ENCODE results near the gene BPNT1. TPM values are rescaled to one million over a fixed set of nuclear protein-coding genes. Genes with fewer than 3 reads are reported as not detected.

BPNT1 gene
- total RNA-seq, 1 experiment from 2014 or later: 25.2 TPM

DNA sequence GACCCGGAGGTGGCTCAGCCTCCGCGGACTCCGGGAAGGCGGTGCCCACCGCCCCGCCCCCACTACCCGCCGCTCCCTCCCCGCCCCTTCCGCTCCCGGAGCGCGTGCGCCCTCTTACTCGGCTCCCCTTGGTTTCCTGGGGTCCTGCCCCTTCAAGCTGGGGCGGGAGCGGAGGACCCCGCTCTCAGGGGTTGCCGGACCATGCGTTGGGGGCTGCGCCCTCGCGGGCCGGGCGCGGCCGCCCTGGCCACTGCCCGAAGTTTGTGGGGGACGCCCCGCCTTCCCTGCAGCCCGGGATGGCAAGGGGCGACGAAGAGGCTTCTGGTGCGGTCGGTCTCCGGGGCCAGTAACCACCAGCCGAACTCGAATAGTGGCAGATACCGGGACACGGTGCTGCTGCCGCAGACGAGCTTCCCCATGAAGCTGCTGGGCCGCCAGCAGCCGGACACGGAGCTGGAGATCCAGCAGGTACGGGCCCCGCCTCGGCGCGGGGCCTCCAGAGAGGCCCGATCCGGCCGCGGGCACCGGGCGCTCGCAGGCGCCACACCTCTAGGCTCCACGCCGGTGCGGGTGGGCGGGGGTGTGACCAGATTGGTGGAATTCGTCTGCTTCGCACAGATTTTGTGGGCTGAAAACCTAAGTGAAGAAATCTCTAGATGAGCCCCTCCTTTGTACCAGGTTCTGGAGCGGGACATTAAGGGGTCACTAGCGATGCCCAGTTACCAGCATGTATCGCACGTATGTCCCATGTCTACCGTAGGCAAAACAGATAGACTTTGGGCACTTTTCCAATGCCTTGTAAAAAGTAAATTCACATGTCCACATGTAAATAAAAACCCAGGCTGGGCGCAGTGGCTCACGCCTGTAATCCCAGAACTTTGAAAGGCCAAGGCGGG, 4.7 kb upstream of the BPNT1 start, which contains the start of gene IARS2 (continued):
- TF ChIP-seq, protein P1, sequence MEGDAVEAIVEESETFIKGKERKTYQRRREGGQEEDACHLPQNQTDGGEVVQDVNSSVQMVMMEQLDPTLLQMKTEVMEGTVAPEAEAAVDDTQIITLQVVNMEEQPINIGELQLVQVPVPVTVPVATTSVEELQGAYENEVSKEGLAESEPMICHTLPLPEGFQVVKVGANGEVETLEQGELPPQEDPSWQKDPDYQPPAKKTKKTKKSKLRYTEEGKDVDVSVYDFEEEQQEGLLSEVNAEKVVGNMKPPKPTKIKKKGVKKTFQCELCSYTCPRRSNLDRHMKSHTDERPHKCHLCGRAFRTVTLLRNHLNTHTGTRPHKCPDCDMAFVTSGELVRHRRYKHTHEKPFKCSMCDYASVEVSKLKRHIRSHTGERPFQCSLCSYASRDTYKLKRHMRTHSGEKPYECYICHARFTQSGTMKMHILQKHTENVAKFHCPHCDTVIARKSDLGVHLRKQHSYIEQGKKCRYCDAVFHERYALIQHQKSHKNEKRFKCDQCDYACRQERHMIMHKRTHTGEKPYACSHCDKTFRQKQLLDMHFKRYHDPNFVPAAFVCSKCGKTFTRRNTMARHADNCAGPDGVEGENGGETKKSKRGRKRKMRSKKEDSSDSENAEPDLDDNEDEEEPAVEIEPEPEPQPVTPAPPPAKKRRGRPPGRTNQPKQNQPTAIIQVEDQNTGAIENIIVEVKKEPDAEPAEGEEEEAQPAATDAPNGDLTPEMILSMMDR (IDR thresholded peaks at IDR 0.05 in 2 of 3, conservative IDR thresholded peaks at IDR 0.05 in 1 of 3; ENCODE audit: borderline replicate concordance in 1 of 3, insufficient read depth in 1 of 3, low read depth in 2 of 3, low read length in 2 of 3): no peak
- TF ChIP-seq SP1 (IDR thresholded peaks at IDR 0.05; ENCODE audit: low read depth): peak; percentile 75
- no peak for TF ChIP-seq SRF (IDR thresholded peaks at IDR 0.05; ENCODE audit: low read depth)
- no peak for TF ChIP-seq RAD21 (IDR thresholded peaks at IDR 0.05; ENCODE audit: low read depth)
- TF ChIP-seq, protein P2, sequence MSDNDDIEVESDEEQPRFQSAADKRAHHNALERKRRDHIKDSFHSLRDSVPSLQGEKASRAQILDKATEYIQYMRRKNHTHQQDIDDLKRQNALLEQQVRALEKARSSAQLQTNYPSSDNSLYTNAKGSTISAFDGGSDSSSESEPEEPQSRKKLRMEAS (IDR thresholded peaks at IDR 0.05): peak; percentile 79

DNA sequence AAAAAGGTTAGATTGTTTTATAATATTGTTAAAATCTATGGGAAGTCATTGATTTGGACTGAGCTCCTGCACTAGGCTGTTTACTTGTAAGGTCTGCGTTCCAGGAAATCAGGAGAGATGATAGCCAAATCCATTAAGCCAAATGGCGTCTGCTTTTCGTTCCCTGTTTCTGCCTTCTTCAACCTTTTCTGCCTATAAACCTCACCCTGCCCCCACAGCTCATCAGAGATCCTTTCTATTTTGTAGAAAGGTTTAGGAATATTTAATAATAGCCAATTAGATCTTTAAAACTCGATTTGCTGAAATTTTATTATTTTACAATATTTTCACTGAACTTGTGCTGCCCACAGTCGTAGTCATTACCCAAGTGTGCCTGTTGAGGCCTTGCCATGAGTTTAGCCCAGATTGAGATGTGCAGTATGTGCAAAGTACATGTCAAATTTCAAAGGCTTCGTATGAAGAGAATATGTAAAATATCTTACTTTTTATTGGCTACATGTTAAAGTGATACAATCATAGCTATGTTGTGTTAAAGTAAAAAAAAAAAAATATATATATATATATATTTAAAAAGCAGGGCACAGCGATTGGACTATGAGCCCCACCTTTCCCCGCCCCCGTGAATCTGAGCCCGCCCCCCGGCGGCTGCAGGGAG, 3.9 kb upstream of the BPNT1 start:
- Histone ChIP-seq H3K9me2 (ENCODE audit: insufficient read depth) (no peaks in the 10 kb centered on the region), H3K79me2 (ENCODE audit: insufficient read depth, low read length) (peaks cover 27% of the 10 kb centered on the region), H3K4me3 (replicated peaks in 1 of 2; ENCODE audit: low read depth in 1 of 2, low read length in 2 of 2) (peak overlapping the region in 1 of 2 experiments; percentile 71; a peak in 1 of 4 replicates), H3K9ac (ENCODE audit: low read length) (no peak overlapping the region), H3K27ac (ENCODE audit: low read depth, low read length) (no peak overlapping the region; the same call in 1 of the 2 replicates), H3K36me3 (ENCODE audit: control insufficient read depth in 1 of 2, insufficient read depth in 2 of 2, low read length in 2 of 2) (peaks cover 8 to 9% of the 10 kb centered on the region in 2 experiments; a peak in 3 of 4 replicates), H3K27me3 (ENCODE audit: insufficient read depth, low read length) (no peaks in the 10 kb centered on the region), H3K9me3 (ENCODE audit: control insufficient read depth in 1 of 2, insufficient read depth in 1 of 2, low read depth in 1 of 2, low read length in 2 of 2) (no peaks in the 10 kb centered on the region), H2AFZ (ENCODE audit: low read depth, low read length, poor library complexity, severe bottlenecking) (peak overlapping the region; percentile 78), H3K4me2 (ENCODE audit: low read length) (peak overlapping the region; percentile 24), H3K4me1 (ENCODE audit: control insufficient read depth in 1 of 2, insufficient read depth in 2 of 2, low read length in 2 of 2) (peaks cover 9 to 19% of the 10 kb centered on the region in 2 experiments; a peak in 3 of 4 replicates), H4K20me1 (ENCODE audit: insufficient read depth) (no peaks in the 10 kb centered on the region)
- ChIA-PET POLR2A (interaction anchor here (1.2 kb wide), 1 partner anchor 11 kb away, joined by 3 read pairs; no protein-coding TSS in a partner anchor), RAD21 (ENCODE audit: low non-redundant PET in 1 of 2, low total read pairs in 2 of 2, uncharacterized antibody in 2 of 2, unreplicated experiment in 2 of 2) (interaction anchor here in 1 of 2 experiments (0.6 kb wide), 1 partner anchor 134 kb away, joined by 3 read pairs; no protein-coding TSS in a partner anchor), CTCF (interaction anchor here (1.2 to 1.3 kb wide), 2 partner anchors 12 to 20 kb away, joined by 3 to 5 read pairs; no protein-coding TSS in a partner anchor)
- BruUV-seq (replicated peaks): no TSS peak
- DNase-seq (ENCODE audit: low read depth, low spot score) (no peak), ATAC-seq (no peak; the same call in 1 of the 2 replicates)
- TF ChIP-seq POLR2AphosphoS5 (IDR thresholded peaks at IDR 0.05; ENCODE audit: low read depth, low read length): no peak
- TF ChIP-seq JUND (IDR thresholded peaks at IDR 0.05): 0 out of 2 replicates have a peak, but pooled peaks have one; percentile 9
- no peak for TF ChIP-seq FOSL1 (IDR thresholded peaks at IDR 0.05; ENCODE audit: low read depth)
- TF ChIP-seq SIN3A (IDR thresholded peaks at IDR 0.05; ENCODE audit: low read depth): 0 out of 2 replicates have a peak, but pooled peaks have one; percentile 16
- no peak for TF ChIP-seq CBX3 (IDR thresholded peaks at IDR 0.05; ENCODE audit: low read depth)
- TF ChIP-seq RAD21 (IDR thresholded peaks at IDR 0.05; ENCODE audit: low read depth): no peak
- intact Hi-C loops (cut with micrococcal nuclease): loop anchor here (2.0 kb wide), 1 partner anchor 47 kb away; the partner anchor contains the start of gene EPRS1
